K562 treated with DMSO at 1 percent for 4 hours (cell line): ENCODE data around the gene BNIP5. TPM values are rescaled to one million over a fixed set of nuclear protein-coding genes. Genes with fewer than 3 reads are reported as not detected.

ENCODE experiments used
- total RNA-seq: library from RNA; unstranded; fragments of 300-600 nt; gene quantifications from 2 replicates; pipeline ENCODE4 v1.2.3, GENCODE V29; 2022; ENCODE audit not compliant: insufficient read depth

Gene BNIP5
- not detected in 2 replicates for total RNA-seq

GRCh38 chr6:36336779-36337241 is at the start of gene BNIP5:
BNIP5 (minus strand) TSS chr6:36336888; CDS start chr6:36330690, 6,198 bp downstream.

GRCh38 chr6:36269834-36270705 is 66.6 kb downstream of the BNIP5 start, which contains the start of gene PNPLA1:
PNPLA1 (plus strand) TSS chr6:36270060; CDS start chr6:36270460, 400 bp downstream.

Other genes with a start within 250 kb of the BNIP5 start
- 1.9 and 2.3 TPM in 2 replicates for gene MAPK13, start 206.4 kb downstream of the BNIP5 start, total RNA-seq
- 23.0 and 25.3 TPM in 2 replicates for gene BRPF3, start 140.1 kb downstream of the BNIP5 start, total RNA-seq
- gene PNPLA1, start 66.8 kb downstream of the BNIP5 start, total RNA-seq: not detected in 2 replicates
- gene ETV7, start 50.8 kb upstream of the BNIP5 start, total RNA-seq: not detected in 2 replicates
- gene PXT1, start 106.0 kb upstream of the BNIP5 start, total RNA-seq: not detected in 2 replicates
- gene KCTD20, start 106.1 kb upstream of the BNIP5 start, total RNA-seq: 47.0 and 57.0 TPM in 2 replicates
- gene STK38, start 210.6 kb upstream of the BNIP5 start, total RNA-seq: 17.9 and 23.7 TPM in 2 replicates